Left hindlimb (tissue), 1 donor: ENCODE measurements around the gene TIMM44.

Source experiments
- DNase-seq: peaks from one replicate; pipeline ENCODE4 v3.0.0-alpha.2; 2018

Gene TIMM44

GRCh38 chr19:7912144-7912696, 31.2 kb downstream of the TIMM44 start:
- DNase-seq = no peak

DNA sequence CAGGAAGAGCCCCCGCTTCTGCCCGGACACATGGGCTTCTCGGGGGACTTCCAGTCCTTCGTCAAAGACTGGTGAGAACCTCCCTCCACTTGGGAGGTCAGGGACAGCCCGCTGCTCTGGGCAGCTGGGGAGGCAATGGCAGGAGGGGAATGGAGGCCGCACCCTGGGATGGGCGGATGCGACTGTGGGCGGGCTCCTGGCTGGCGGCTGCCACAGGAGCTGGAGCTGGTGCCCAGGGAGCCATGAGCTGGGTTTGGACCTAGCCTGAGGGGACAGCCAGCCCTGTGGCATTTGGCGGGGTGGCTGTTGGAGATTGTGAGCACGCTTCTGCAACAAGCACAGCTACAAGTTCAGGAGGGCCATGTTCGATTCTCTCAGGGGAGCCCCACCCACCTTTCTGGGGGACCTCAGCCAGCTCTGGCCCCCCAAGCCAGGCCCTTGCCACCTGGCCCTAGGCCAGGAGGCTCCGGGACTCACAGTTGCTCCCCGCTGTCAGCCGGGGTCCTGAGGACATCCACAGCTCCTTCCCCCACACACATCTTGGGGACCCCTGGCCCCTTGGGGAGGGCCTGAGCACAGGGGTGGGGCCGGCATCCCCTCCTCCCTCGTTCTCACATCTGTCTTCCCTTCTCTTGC, 31.8 kb downstream of the TIMM44 start:
- DNase-seq = no peak

GRCh38 chr19:7910321-7911161, 32.9 kb downstream of the TIMM44 start:
- no peak for DNase-seq

DNA sequence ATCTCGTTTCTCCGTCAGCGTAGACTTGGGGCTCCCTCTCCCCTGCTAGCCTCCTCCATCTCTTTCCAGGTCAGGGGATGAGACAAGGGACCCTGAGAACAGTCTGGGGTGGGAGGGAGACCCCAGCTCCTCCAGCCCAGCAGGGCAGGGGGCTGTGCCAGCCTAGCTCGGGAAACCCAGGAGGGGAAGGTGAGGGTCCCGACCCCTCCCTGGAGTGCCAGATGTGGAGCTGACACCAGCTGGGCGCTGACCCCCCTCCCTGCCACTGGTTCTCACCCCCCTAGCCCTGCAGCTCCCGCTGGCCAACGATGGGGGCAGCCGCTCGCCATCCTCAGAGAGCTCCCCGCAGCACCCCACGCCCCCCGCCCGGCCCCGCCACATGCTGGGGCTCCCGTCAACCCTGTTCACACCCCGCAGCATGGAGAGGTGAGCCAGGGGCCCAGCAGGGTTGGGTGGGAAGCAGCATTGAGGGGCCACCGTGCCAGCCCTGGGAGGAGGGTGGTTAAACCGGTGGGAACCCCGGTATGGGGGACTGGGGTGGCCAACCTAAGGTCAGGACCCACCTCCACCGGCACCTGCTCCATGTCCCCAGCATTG, 33.9 kb downstream of the TIMM44 start:
- no peak for DNase-seq

GRCh38 chr19:7908742-7909461, 34.6 kb downstream of the TIMM44 start:
- DNase-seq = no peak

DNA sequence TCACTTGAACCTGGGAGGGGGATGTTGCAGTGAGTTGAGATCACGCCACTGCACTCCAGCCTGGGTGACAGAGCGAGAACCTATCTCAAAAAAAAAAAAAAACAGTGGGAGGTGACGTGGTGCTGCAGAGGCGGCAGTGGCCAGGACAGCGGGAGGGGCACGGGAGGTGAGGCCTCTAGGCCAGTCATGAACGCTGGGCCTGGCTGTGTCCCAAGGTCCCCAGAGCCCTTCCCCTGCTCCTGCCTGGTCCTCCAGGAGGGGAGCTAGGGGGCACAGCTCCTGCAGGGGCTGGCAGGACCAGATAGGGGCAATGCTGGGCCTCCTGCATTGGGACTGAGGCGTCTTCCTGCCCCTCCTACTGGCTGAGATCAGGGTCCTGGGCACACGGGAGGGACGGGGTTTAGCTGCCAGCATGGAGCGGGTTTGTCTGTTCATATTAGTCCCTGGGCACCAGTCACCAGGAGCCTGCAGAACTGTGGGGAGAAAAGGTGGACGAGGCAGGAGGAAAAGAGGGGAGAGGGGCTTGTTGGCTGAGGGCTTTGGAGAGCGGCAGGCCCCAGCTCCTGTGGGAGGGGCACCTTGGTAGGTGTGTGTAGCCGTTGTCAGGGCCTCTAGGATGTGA, 35.3 kb downstream of the TIMM44 start:
- DNase-seq = no peak

DNA sequence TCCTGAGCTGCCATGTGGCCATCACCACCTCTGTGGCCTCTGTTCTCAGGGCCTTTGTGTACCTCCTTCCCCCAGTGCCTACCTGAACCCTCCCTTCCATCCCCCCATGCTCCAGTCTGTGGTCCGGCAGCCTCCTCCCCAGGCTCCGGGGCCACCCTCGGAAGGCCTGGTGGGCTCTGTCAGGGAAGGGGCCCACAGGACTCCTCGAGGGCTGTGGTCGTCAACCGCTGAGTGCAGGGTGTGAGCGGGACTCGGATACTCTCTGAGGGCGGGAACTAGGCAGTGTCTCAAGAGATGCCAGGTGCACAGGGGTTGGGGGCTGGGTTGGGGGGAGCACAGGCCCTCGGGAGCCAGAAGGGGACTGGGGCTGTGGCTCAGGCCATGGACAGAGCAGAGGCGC, 35.9 kb downstream of the TIMM44 start:
- no peak for DNase-seq

DNA sequence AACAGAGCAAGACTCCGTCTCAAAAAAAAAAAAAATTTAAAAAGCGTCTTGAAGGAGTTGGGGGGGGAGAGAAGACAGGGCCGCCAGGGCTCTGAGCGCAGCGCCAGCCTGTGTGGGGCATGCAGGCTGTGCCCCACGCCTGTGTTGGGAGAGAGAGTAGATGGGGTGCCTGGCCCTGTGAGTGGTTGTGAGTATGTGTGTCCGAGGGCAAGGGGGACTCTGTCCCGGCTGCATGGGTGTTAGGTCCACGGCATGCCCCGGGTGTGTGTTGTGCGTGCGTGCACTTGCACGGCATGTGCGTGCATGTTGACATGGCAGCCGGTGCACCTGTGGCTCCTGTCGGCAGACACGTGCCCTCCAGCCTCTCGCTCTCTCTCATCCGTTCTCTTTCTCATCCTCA, 36.3 kb downstream of the TIMM44 start:
- no peak for DNase-seq

GRCh38 chr19:7905859-7906258, 37.6 kb downstream of the TIMM44 start:
- DNase-seq = no peak

DNA sequence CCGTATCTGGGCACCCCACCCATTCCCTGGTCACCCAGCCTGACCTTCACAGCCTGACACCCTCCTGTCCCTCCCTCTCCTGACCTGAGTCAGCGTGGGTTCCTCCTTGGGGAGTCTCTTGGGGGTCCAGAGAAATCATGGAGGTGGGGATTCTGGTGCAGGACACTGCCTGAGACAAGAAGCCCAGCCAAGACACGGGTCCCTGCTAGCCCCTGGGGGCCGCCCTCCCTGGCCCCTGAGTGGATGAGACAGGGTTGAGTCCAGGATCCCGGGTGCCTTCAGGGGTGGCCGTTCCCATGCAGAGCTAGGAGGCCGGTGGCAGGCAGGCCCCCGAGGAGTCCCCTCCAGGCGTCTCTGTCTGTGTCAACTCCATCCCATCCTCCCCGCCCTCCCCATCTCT, 38.2 kb downstream of the TIMM44 start:
- DNase-seq = no peak

GRCh38 chr19:7904074-7905020, 39.1 kb downstream of the TIMM44 start:
- DNase-seq = peak; percentile 61

- DNase-seq = peak; percentile 100
These were observed 40.0 kb downstream of the TIMM44 start, which contains the start of gene MAP2K7 for GRCh38 chr19:7903244-7904073. Gene MAP2K7, plus strand, starts transcription at chr19:7903877. Its CDS starts 68 bp downstream, at chr19:7903945.

DNA sequence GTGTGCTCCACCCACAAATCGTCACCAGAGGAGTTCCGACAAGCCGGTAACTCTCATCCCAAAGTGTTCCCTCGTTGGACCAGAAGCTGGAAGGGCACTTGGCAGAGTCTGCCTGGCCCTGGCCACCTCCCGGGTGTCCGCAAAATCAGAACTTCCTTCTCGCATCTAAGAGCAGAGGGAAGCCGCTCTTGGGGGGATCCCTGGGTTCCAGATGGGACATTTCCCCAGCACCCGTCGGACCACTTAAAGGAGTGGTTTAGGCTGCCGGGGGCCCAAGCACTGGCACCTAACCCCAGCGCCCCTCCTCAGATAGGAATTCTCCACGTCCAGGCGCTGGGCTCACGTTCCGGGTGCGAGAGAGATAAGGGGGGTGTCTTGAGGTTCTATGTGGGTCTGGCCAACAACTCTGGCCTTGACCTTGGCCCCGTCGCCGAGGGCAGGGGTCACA, 40.6 kb downstream of the TIMM44 start:
- peak; percentile 27 for DNase-seq

DNA sequence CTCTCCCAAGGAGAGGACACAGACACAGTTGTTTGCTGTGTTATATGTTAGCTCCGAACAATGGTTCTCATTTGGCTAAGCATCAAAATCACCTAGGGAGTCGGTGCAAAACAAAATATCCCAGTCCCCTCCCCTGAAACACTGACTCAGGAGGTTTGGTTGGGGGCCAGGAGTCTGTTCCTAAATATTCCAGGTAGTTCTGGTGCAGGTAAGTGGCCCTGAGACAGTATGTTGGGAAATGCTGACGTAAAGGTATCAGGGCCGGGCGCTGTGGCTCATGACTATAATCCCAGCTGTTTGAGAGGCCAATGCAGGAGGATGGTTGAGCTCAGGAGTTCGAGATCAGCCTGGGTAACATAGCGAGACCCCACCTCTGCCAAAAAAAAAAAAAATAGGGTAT, 42.1 kb downstream of the TIMM44 start:
- DNase-seq = peak; percentile 13

DNA sequence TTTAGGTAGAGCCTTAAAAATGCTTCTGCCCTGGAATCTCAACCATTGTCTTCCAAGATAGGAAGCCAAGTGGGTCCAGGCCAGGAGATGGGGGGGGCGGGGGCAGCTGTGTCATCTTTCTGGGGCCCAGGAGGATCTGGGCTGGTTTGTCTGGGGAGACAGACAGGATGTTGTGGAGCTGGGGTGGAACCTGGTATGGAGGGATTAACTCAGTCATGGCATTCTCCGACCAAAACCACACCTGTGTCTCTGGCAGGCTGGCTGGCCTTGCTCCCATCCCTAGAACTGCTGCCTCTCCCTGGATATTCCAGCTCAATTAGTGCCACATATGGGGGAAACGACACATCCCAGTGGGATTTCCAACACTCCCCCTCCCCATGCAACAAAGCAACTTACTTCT, 42.5 kb downstream of the TIMM44 start:
- no peak for DNase-seq

DNA sequence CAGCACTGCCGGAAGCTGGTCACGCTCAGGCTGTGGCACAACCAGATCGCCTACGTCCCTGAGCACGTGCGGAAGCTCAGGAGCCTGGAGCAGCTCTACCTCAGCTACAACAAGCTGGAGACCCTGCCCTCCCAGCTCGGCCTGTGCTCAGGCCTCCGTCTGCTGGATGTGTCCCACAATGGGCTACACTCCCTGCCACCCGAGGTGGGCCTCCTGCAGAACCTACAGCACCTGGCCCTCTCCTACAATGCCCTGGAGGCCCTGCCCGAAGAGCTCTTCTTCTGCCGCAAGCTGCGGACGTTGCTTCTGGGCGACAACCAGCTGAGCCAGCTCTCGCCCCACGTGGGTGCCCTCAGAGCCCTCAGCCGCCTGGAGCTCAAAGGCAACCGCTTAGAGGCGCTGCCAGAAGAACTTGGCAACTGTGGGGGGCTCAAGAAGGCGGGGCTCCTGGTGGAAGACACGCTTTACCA, 43.0 kb downstream of the TIMM44 start:
- DNase-seq = no peak

GRCh38 chr19:7899751-7900378, 43.6 kb downstream of the TIMM44 start:
- no peak for DNase-seq

DNA sequence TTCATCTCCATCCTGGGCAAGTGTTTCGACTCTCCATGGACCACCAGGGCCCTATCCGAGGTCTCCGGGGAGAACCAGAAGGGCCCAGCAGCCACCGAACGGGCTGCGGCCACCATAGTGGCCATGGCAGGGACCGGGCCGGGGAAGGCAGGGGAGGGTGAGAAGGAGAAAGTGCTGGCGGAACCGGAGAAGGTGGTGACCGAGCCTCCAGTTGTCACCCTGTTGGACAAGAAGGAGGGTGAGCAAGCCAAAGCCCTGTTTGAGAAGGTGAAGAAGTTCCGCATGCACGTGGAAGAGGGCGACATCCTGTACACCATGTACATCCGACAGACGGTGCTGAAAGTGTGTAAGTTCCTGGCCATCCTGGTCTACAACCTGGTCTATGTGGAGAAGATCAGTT, 44.5 kb downstream of the TIMM44 start:
- DNase-seq = no peak

- no peak for DNase-seq
These were observed 46.2 kb downstream of the TIMM44 start for GRCh38 chr19:7897292-7897691.

DNA sequence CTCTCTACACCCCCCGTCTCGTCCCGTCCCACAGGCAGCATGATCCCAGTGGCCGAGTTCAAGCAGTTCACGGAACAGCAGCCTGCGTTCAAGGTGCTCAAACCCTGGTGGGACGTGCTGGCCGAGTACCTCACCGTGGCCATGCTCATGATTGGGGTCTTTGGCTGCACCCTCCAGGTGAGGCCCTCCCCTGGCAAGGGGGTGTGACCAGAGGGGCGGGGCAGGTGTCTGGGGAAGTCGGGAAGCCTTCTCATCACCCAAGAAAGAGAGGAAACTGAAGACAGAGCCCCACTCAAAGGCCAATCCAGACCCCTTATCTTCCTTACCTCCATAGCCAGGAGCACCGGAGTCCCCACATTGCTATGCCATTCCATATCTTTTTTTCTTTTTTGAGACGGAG, 47.9 kb downstream of the TIMM44 start:
- no peak for DNase-seq
